ENCODE results near the gene ZNF556. TPM values are rescaled to one million over a fixed set of nuclear protein-coding genes. Genes with fewer than 3 reads are reported as not detected.

The ZNF556 gene
- total and polyA plus RNA-seq, 2 donors = 0.08 to 1.3 TPM

DNA sequence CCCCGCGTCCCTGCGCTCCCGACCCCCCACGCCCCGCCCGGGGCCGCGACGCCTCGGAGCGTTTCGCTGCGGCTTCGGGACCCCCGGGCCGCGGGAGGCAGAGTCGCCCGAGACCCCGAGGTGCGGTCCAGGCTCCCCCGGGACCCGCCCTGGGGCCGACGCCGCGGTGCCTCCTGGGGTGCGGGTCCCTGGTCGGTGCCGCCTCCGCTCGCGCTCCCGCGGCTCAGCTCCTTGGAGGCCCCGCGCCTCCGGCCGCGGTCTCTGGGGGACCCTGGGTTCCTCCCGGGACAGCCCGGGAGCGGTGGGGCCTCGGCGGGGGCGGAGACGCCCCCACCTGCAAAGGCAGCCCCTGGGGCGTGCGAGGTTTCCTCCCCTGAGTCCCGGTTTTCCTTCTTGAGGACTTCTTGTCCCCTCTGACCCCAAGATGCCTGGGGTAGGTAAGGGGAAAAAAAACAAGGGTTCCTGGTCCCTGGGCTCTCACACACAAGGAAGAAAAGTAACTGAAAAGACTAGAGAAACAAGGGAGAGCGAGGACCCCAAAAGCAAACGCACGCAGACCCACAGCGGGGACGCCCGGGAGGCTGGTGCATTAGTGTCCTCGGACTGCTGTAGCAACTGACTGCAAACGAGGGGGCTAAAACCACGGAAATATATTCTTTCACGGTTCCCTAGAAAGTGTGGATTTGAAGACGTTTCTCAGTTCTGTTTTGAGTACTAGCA lies 25.1 kb upstream of the ZNF556 start:
- no peaks in the 10 kb centered on the region for H3K36me3 ChIP-seq (ENCODE audit: insufficient read depth)
- no peak for DNase-seq (ENCODE audit: extremely low spot score)
- 2% methylated on average over 62 of the region's 62 CpGs for WGBS
- H3K4me3 ChIP-seq (ENCODE audit: low read depth, low read length) = peak overlapping the region; percentile 96
- H3K27ac ChIP-seq (ENCODE audit: low read depth) = no peak overlapping the region
- no peaks in the 10 kb centered on the region for H3K4me1 ChIP-seq (ENCODE audit: insufficient read depth)

- DNase-seq (ENCODE audit: extremely low spot score) = no peak
- no peaks in the 10 kb centered on the region for H3K36me3 ChIP-seq (ENCODE audit: insufficient read depth)
- H3K4me3 ChIP-seq (ENCODE audit: low read depth, low read length) = no peak overlapping the region
- H3K4me1 ChIP-seq (ENCODE audit: insufficient read depth) = no peaks in the 10 kb centered on the region
- WGBS = 96% methylated on average over 2 of the region's 2 CpGs
- no peak overlapping the region for H3K27ac ChIP-seq (ENCODE audit: low read depth)
These were observed 22.0 kb upstream of the ZNF556 start for GRCh38 chr19:2845107-2845506.

DNA sequence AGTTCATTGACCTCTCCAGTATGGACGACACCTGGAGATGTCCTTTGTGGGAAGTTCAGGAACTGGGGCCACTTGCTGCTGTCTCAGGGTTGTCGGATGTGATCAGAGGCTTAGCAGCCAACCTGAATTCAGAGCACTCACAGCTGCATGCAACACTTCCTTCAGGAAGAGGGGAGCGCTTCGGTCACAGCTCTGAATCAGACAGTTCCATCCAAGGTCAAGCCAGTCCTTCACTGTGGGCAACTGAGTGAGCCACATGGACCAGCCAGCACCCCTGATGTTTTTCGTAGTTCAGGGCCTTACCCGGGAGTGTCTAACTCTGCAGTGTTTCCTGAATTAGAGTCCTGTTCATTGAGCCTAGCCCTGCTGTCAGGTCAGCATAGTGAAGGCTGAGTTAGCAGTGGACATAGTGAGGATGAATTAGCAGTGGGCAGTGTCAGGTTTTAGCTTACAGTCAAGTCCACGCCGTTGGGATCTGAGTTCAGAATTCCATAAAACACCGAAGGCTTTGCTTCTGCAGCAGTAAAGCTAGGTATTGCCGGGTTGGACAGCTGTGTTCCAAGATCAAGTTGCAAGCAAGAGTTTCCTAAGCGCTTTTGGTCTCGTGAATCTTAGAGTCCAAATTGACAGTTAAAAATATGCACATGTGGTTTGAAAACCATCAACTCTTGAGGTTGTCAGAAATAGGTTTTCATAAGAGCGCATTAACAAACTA lies 20.8 kb upstream of the ZNF556 start:
- no peak for DNase-seq (ENCODE audit: extremely low spot score)
- no peaks in the 10 kb centered on the region for H3K4me1 ChIP-seq (ENCODE audit: insufficient read depth)
- WGBS = 86% methylated on average over 13 of the region's 13 CpGs
- peaks cover 5% of the 10 kb centered on the region for H3K36me3 ChIP-seq (ENCODE audit: insufficient read depth)
- H3K27ac ChIP-seq (ENCODE audit: low read depth) = no peak overlapping the region
- H3K4me3 ChIP-seq (ENCODE audit: low read depth, low read length) = no peak overlapping the region

DNA sequence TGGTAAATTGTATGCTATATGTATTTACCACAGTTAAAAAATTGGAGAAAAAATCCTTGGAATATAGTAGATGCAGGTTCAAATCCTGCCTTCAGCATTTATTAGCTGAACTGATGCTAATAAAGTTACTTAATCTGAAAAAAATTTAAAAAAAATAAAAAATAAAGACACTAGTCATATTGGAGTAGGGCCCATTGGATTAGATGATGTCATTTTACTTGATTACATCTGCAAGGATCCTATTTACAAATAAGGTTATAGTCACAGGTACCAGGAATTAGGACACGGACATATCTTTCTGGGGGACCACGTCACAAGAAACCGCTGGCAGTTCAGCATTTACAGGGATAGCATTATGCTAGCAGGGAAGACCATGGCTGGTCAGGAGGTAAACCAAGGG lies 19.6 kb upstream of the ZNF556 start:
- Histone ChIP-seq H3K27ac (ENCODE audit: low read depth) (no peak overlapping the region), H3K4me1 (ENCODE audit: insufficient read depth) (no peaks in the 10 kb centered on the region), H3K4me3 (ENCODE audit: low read depth, low read length) (no peak overlapping the region), H3K36me3 (ENCODE audit: insufficient read depth) (peaks cover 14% of the 10 kb centered on the region)
- 88% methylated on average over 3 of the region's 3 CpGs for WGBS
- DNase-seq (ENCODE audit: extremely low spot score) = no peak

- H3K27ac ChIP-seq (ENCODE audit: low read depth) = no peak overlapping the region
- no peak for DNase-seq (ENCODE audit: extremely low spot score)
- H3K4me1 ChIP-seq (ENCODE audit: insufficient read depth) = no peaks in the 10 kb centered on the region
- peaks cover 18% of the 10 kb centered on the region for H3K36me3 ChIP-seq (ENCODE audit: insufficient read depth)
- H3K4me3 ChIP-seq (ENCODE audit: low read depth, low read length) = no peak overlapping the region
- 51% methylated on average over 4 of the region's 4 CpGs for WGBS
These were observed 18.5 kb upstream of the ZNF556 start for GRCh38 chr19:2848616-2849015.

DNA sequence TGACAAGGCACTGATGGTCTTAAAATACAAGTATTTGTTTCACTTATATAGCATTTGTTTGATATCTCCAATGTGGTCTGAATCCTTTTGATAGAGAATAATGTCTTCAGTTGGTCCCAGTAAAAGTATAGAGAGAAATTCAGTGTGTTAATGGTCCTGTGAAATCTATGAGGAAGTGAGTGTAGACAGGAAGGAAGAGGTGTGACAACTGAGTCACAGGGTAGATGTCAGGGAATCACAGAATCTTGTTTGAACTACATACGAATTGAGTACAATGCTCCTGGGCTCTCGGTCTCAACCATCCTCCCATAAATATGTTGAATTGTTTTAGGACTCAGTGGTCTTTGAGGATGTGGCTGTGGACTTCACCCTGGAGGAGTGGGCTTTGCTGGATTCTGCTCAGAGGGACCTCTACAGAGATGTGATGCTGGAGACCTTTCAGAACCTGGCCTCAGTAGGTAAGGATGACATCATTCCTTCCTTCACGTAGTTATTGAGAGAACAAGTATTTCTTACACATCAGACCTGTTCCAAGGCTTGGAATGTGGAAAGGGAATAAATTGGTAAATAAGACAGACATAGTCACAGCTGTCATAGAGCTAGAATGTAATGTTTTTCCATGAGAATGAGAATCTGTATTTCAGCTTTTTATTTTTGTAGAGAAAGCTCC lies 16.7 kb upstream of the ZNF556 start:
- H3K27ac ChIP-seq (ENCODE audit: low read depth) = no peak overlapping the region
- WGBS = 93% methylated on average over 3 of the region's 3 CpGs
- no peaks in the 10 kb centered on the region for H3K4me1 ChIP-seq (ENCODE audit: insufficient read depth)
- no peak for DNase-seq (ENCODE audit: extremely low spot score)
- H3K36me3 ChIP-seq (ENCODE audit: insufficient read depth) = peaks cover 18% of the 10 kb centered on the region
- no peak overlapping the region for H3K4me3 ChIP-seq (ENCODE audit: low read depth, low read length)

- peaks cover 18% of the 10 kb centered on the region for H3K36me3 ChIP-seq (ENCODE audit: insufficient read depth)
- no peak overlapping the region for H3K27ac ChIP-seq (ENCODE audit: low read depth)
- 98% methylated on average over 10 of the region's 10 CpGs for WGBS
- no peak overlapping the region for H3K4me3 ChIP-seq (ENCODE audit: low read depth, low read length)
- DNase-seq (ENCODE audit: extremely low spot score) = no peak
- H3K4me1 ChIP-seq (ENCODE audit: insufficient read depth) = no peaks in the 10 kb centered on the region
These were observed 14.5 kb upstream of the ZNF556 start for GRCh38 chr19:2852598-2852997.

DNA sequence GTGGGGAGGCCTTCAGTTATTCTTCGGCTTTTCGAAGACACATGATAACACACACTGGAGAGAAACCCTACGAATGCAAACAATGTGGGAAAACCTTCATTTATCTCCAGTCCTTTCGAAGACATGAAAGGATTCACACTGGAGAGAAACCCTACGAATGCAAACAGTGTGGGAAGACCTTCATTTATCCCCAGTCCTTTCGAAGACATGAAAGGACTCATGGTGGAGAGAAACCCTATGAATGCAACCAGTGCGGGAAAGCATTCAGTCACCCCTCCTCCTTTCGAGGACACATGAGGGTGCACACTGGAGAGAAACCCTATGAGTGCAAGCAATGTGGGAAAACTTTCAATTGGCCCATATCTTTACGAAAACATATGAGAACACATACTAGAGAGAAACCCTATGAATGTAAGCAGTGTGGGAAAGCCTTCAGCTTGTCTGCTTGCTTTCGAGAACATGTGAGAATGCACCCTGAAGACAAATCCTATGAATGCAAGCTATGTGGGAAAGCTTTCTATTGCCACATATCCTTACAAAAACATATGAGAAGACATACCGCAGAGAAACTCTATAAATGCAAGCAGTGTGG lies 14.0 kb upstream of the ZNF556 start:
- no peak overlapping the region for H3K4me3 ChIP-seq (ENCODE audit: low read depth, low read length)

GRCh38 chr19:2854849-2855248 lies 12.3 kb upstream of the ZNF556 start:
- peaks cover 18% of the 10 kb centered on the region for H3K36me3 ChIP-seq (ENCODE audit: insufficient read depth)
- 98% methylated on average over 3 of the region's 3 CpGs for WGBS
- H3K4me1 ChIP-seq (ENCODE audit: insufficient read depth) = no peaks in the 10 kb centered on the region
- no peak overlapping the region for H3K4me3 ChIP-seq (ENCODE audit: low read depth, low read length)
- H3K27ac ChIP-seq (ENCODE audit: low read depth) = no peak overlapping the region
- DNase-seq (ENCODE audit: extremely low spot score) = no peak

More for the DNA sequence above, 14.0 kb upstream of the ZNF556 start:
- 99% methylated on average over 11 of the region's 11 CpGs for WGBS
- no peak for DNase-seq (ENCODE audit: extremely low spot score)
- Histone ChIP-seq H3K27ac (ENCODE audit: low read depth) (no peak overlapping the region), H3K4me1 (ENCODE audit: insufficient read depth) (no peaks in the 10 kb centered on the region), H3K36me3 (ENCODE audit: insufficient read depth) (peaks cover 18% of the 10 kb centered on the region)

DNA sequence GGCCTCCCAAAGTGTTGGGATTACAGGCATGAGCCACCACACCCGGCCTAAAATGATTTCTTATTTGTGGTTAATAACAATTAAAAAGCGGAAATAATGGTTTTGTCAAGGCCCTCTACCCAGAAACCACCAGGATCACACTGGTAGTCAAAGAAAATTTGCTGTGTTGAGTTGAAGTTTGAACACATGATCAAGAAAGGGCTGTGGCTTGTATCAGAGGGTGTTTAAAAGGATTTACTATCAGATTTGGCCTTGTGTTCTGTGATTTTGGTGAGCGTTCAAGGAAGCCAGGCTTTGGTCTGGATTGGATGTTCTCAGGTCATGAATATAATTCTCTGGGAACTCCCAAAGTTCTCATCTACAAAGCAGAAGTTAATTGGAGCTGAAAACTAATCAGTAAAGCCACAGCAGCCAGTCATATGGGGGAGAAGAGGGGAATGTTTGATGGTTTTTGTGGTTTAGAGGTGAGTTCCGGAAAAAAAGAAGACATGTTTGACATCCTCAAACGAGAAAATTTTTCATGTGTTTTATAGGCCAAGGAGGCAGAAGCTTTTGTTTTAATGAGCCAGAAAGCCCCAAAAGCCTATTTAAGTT lies 10.6 kb upstream of the ZNF556 start:
- Histone ChIP-seq H3K4me3 (ENCODE audit: low read depth, low read length) (no peak overlapping the region), H3K36me3 (ENCODE audit: insufficient read depth) (peaks cover 12% of the 10 kb centered on the region), H3K4me1 (ENCODE audit: insufficient read depth) (no peaks in the 10 kb centered on the region), H3K27ac (ENCODE audit: low read depth) (no peak overlapping the region)
- no peak for DNase-seq (ENCODE audit: extremely low spot score)
- 91% methylated on average over 5 of the region's 5 CpGs for WGBS

- Histone ChIP-seq H3K36me3 (ENCODE audit: insufficient read depth) (no peaks in the 10 kb centered on the region), H3K4me1 (ENCODE audit: insufficient read depth) (no peaks in the 10 kb centered on the region), H3K27ac (ENCODE audit: low read depth) (no peak overlapping the region), H3K4me3 (ENCODE audit: low read depth, low read length) (no peak overlapping the region)
- DNase-seq (ENCODE audit: extremely low spot score) = no peak
- WGBS = 71% methylated on average over 27 of the region's 27 CpGs
These were observed 8.3 kb upstream of the ZNF556 start for GRCh38 chr19:2858864-2859263.

- no peak overlapping the region for H3K27ac ChIP-seq (ENCODE audit: low read depth)
- H3K4me1 ChIP-seq (ENCODE audit: insufficient read depth) = no peaks in the 10 kb centered on the region
- H3K36me3 ChIP-seq (ENCODE audit: insufficient read depth) = no peaks in the 10 kb centered on the region
- H3K4me3 ChIP-seq (ENCODE audit: low read depth, low read length) = no peak overlapping the region
- no peak for DNase-seq (ENCODE audit: extremely low spot score)
- 81% methylated on average over 10 of the region's 10 CpGs for WGBS
These were observed 3.3 kb upstream of the ZNF556 start for GRCh38 chr19:2863816-2864215.

- WGBS = 64% methylated on average over 12 of the region's 12 CpGs
- H3K36me3 ChIP-seq (ENCODE audit: insufficient read depth) = no peaks in the 10 kb centered on the region
- no peaks in the 10 kb centered on the region for H3K4me1 ChIP-seq (ENCODE audit: insufficient read depth)
- H3K4me3 ChIP-seq (ENCODE audit: low read depth, low read length) = no peak overlapping the region
- no peak for DNase-seq (ENCODE audit: extremely low spot score)
- H3K27ac ChIP-seq (ENCODE audit: low read depth) = no peak overlapping the region
These were observed 1.6 kb upstream of the ZNF556 start for GRCh38 chr19:2865334-2866100.

Data from urinary bladder (tissue), 4 donors.